OCI-LY3 (cell line): Measurements from ENCODE around the gene ZFYVE21.

Experiments
- CTCF ChIP-seq: fragments of 200-600, 300-600 bp; sonication (generic); IDR thresholded peaks from 2 replicates; pipeline ENCODE4 v1.5.1; 2014; ENCODE audit warnings: antibody characterized with exemption, low read length, low read depth
- EZH2phosphoT487 ChIP-seq: fragments of 200-600 bp; shearing (Covaris generic); IDR thresholded peaks from 2 replicates; pipeline ENCODE4 v1.6.1; 2018; ENCODE audit warnings: antibody characterized with exemption, mixed run types, low read depth

- no peak for TF ChIP-seq CTCF
- TF ChIP-seq EZH2phosphoT487, result no peak
These were observed 30.7 kb upstream of the ZFYVE21 start for GRCh38 chr14:103684871-103685270.
